ENCODE data around the gene PC.

The PC gene

GRCh38 chr11:66842896-66843775 is 115.0 kb downstream of the PC start, which contains the start of gene RCE1:
Gene RCE1 (plus strand): TSS chr11:66843441. CDS start chr11:66843456, 15 bp downstream.
- no peak for TF ChIP-seq CTCF (IDR thresholded peaks at IDR 0.05; ENCODE audit: low read depth, low read length)
- H3K4me3 ChIP-seq (ENCODE audit: low read depth, low read length), result peak within 1 kb of the TSS; percentile 99

- TF ChIP-seq CTCF (IDR thresholded peaks at IDR 0.05; ENCODE audit: low read depth, low read length), result no peak
- peak overlapping the region; percentile 99 for H3K4me3 ChIP-seq (ENCODE audit: low read depth, low read length)
Measured at GRCh38 chr11:66842501-66842895, 115.7 kb downstream of the PC start.

GRCh38 chr11:66841861-66842260 is 116.3 kb downstream of the PC start:
- no peak for TF ChIP-seq CTCF (IDR thresholded peaks at IDR 0.05; ENCODE audit: low read depth, low read length)
- H3K4me3 ChIP-seq (ENCODE audit: low read depth, low read length), result peak overlapping the region; percentile 99

DNA sequence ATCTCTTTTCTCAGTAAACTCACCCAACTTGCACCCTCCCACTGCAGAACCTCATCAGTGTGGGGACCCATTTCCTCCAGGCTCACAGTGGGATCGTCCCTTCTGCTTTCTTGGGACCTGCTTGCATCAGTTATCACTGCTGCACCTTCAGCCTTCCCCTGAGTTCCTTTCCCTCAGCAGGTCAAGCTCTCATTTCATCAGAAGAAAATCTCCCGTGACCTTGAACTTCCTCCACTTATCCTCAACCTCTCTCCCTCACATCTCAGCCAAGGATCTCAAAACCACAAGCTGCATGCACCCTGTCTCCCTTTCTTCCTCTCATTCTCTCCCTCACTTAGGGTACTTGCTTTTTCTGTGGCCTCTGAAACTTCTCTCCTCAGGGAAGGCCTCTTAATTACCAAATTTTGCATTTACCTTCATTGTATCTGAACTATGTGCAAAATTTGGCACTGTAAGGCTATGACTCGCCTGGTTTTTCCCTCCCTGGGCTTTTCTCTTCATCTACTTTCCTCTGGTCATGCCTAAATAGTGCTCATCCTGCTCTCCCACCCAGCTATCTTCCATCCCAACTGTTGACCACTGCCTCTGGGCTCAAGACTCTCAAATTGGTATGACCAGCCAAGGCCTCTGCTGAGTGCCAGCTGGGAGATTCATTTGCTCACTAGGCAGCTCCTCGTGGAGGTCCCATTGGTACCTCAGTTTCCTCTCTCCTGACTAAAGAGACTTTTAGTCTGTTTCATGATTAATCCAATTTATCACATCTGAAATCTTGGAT is 117.7 kb downstream of the PC start:
- no peak for TF ChIP-seq CTCF (IDR thresholded peaks at IDR 0.05; ENCODE audit: low read depth, low read length)
- no peak overlapping the region for H3K4me3 ChIP-seq (ENCODE audit: low read depth, low read length)

DNA sequence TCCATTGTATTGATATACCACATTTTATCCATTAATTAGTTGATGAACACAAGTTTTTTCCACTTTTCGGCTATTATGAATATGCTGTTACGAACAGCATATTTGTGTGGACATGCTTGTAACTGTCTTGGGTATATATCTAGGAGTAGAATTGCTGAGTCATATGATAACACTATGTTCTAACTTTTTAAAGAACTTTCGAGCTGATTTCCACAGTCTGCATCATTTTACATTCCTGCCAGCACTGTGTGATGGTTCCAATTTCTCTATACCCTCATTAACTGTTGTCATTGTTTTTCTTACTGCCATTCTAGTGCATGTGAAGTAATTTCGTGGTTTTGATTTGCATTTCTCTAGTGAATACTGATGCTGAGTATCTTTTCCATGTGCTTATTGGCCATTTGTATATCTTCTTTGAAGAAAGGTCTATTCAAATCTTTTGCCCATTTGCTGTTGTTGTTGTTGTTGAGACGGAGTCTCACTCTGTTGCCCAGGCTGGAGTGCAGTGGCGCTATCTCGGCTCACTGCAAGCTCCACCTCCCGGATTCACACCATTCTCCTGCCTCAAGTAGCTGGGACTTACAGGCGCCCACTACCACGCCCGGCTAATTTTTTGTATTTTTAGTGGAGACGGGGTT is 122.3 kb downstream of the PC start:
- H3K4me3 ChIP-seq (ENCODE audit: low read depth, low read length), result no peak overlapping the region
- TF ChIP-seq CTCF (IDR thresholded peaks at IDR 0.05; ENCODE audit: low read depth, low read length), result no peak

- H3K4me3 ChIP-seq (ENCODE audit: low read depth, low read length), result no peak overlapping the region
- TF ChIP-seq CTCF (IDR thresholded peaks at IDR 0.05; ENCODE audit: low read depth, low read length), result no peak
Measured at GRCh38 chr11:66834943-66835342, 123.2 kb downstream of the PC start.

Measured in WI38 (cell line).